ENCODE measurements around the gene ABHD11.
A peak's percentile ranks its signal among the peaks of the same experiment; 100 is the strongest.
"Not testable (repeated sequence)": the region's sequence is repeated elsewhere in the genome, so short reads cannot be mapped to it uniquely, and the experiment has no call there.

Gene ABHD11

DNA sequence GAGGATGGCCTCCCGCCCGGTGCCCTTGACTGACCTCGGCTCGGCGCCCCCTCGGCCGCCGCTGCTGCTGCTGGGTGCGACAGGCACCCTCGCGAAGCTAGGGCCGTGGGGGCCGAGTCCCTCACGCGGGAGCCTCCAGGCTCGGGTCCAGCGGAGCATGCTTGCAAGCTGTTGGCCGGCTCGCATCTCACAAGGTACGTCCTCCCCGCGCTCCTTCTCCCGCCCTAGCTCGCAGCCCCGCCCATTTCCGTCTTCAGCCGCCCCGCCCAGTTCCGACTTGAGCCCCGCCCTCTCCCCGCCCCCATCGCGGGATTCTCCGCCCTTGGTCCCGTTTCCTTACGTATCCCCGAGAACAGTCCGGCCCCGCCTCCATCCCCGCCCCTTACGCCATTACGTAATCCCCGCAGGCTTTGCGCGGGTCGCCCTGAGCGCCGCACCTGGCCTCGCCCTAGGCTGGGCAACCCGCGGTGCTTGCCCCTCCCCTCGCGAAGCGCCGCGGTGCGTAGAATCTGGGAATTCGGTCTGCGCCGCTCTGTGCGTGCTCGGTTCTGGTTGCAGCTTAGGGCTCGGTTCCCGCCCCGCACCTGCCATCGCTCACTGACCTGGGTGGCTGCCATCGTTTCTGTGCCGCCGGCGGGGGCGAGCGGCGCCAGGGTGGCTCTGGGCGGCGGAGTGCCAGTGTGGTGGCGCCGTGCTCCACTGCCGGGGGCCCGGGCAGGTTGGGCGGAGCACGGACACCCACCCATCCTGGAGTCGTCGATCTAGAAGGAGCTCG, at the start of gene ABHD11:
TSS of gene ABHD11 (minus strand) at position 191 of the 775 bp plus-strand sequence. CDS start at position 159, 32 bp downstream.
- peak; percentile 99 for DNase-seq

DNA sequence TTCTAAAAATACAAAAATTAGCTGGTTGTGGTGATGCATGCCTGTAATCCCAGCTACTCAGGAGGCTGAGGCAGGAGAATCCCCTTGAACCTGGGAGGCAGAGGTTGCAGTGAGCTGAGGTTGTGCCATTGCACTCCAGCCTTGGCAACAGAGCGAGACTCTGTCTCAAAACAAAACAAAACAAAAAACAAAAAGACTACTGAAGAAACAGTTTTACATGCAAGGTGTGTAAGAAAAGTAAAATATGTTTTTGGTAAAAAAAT, 49.1 kb upstream of the ABHD11 start:
- DNase-seq, result not testable (repeated sequence)

DNA sequence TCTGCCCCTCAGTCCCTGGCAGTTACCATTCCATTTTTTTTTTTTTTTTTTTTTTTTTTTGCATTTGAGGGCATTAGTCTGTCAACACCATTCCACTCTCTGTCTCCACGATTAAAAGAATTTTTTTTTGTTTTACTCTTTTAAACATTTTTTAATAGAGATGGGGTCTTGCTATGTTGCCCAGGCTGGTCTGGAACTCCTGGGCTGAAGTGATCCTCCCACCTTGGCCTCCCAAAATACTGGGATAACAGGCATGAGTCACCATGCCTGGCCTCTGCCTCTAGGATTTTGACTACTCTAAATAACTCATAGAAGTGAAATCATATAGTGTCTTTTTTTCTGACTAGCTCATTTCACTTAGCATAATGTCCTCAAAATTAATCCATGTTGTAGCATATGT, 48.0 kb upstream of the ABHD11 start:
- no peak for DNase-seq

DNA sequence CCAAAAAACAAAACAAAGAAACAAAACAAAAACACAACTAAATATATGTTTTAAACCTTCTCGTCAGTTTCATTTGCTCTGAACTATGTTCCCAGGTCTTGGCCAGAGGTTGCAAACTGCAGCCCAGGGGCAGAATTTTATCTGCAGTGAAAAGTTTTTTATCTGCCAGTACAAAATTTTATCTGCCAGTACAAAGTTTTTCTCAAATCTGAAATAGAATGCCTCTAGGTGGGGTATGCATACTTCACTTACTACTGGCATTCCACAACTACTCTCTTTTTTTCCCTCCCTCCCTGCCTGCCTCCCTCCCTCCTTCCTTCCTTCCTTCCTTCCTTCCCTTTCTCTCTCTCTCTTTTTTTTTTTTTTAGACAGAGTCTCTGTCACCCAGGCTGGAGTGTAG, 40.9 kb upstream of the ABHD11 start:
- no peak for DNase-seq

DNA sequence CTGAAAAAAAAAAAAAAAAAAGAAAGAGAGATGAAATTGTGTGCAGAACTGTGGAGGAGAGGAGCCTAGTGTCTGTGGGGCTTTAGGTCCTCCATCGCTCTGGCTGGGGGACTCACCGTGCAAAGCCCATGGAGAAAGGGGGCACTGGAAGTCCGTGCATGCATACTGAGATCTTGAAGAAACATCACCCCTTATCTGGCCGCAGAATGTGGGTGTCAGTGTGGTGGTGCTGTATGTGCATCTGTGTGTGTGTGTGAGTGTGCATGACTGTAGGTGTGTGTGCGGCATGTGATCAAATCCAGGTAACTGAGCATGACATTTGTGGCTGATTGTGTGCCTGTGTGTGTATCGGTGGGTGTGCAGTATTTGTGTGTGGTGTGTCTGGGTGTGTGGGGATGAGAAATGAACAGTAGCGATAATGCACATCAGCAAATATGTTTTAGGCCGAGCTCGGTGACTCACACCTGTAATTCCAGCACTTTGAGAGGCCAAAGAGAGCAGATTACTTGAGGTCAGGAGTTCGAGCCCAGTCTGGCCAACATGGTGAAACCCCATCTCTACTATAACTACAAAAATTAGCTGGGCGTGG, 40.3 kb upstream of the ABHD11 start:
- DNase-seq, result no peak

- no peak for DNase-seq
These were observed 36.3 kb upstream of the ABHD11 start for GRCh38 chr7:73774923-73775322.

GRCh38 chr7:73773700-73774517, 35.3 kb upstream of the ABHD11 start:
- DNase-seq, result no peak

DNA sequence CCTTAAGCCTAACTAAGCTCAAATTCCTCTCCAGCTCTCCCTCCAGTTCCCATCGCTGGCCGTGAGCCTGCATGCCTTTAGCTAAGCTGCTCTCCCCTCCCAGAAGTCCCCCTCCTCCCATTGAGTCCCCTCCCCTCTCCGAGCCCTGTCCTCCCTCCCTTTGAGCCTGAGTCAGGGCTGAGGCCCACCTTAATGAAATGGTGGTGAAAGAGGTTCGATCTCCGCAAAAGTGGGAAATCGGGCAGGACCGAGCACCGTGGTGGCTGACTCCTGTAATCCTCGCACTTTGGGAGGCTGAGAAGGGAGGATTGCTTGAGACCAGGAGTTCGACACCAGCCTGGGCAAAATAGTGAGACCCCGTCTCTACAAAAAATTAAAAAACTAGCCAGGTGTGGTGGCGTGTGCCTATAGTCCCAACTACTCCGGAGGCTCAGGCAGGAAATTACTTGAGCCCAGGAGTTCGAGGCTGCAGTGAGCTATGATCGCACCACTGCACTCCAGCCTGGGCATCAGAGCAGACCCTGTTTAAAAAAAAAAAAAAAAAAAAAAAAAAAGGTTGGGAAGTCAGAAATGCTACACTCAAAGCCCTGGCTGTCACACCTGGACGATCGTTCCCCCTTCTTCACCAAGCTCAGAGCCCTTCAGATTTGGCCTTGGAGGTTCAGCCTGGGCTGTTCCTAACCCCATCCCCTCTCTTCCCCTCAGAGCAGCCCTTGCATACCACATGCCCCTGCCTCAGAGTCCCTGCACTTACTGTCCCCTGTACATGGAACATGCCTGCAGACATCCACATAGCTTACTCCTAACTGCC, 32.5 kb upstream of the ABHD11 start:
- no peak for DNase-seq

- no peak for DNase-seq
These were observed 31.6 kb upstream of the ABHD11 start, which contains the start of gene CLDN3 for GRCh38 chr7:73770002-73770859. Gene CLDN3, minus strand, starts transcription at chr7:73770270. Its CDS starts 221 bp downstream, at chr7:73770049.

- DNase-seq, result no peak
These were observed 30.9 kb upstream of the ABHD11 start for GRCh38 chr7:73769481-73770001.

DNA sequence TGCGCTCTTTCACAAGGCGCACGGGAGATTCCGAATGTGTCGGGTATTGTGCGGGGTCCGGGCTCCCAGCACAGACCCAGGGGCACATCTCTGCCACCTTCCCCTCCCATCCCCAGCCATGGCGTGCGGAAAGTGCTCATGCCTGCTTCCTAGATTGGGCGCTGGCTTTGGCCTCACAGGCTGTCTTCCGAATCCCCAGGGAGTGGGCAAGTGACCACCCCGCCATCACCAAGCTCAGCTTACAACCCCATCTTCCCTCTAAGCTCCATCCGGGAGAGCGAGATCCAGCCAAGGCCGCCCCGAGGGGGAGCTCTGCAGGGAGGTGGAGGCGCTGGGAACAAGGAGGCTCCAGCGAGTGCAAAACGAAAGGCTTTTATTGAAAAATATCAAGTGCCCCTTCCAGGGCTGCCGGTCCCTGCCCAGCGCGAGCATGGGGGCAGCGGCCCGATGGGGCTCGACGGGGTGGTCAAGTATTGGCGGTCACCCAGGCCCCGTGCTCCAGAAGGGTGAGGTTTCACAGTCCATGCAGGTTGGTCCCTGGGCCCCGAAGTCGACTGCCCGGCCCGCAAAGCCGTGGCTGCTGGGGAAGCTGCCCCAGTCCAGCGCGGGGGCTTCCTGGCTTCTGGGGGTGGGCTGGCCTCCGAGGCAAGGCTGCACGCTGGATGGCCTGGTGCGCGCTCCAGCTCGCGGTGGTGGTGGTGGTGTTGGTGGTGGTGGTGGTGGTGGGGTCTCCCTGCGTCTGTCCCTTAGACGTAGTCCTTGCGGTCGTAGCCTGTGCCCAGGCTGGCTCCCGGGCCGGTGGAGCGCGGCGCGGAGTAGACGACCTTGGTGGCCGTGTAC, 30.3 kb upstream of the ABHD11 start:
- DNase-seq, result no peak

DNA sequence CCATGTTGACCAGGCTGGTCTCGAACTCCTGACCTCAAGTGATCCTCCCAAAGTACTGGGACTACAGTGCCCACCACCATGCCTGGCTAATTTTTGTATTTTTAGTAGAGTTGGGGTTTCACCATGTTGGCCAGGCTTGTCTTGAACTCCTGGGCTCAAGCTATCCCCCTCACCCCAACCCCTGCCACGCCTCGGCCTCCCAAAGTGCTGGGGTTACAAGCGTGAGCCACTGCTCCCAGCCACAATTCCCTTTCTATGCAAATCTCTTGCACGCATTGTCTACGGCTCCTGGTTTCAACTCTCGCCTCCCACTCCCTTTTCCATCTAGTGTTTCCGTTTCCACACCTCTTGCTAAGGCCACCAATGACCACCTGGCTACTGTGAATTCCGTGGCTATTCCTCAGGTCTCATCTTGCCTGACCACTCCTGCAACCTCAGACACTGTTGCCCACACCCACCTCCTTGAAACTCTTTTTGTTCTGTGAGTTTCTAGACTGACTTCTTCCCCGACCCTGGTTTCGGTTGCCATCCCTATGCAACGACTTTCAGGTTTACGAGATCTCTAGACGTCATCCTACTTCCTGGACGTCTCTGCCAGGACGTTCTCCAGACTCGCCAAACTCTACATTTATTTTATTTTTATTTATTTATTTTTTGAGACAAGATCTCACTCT, 28.1 kb upstream of the ABHD11 start:
- DNase-seq, result no peak

- no peak for DNase-seq
These were observed 24.0 kb upstream of the ABHD11 start for GRCh38 chr7:73762659-73762999.

DNA sequence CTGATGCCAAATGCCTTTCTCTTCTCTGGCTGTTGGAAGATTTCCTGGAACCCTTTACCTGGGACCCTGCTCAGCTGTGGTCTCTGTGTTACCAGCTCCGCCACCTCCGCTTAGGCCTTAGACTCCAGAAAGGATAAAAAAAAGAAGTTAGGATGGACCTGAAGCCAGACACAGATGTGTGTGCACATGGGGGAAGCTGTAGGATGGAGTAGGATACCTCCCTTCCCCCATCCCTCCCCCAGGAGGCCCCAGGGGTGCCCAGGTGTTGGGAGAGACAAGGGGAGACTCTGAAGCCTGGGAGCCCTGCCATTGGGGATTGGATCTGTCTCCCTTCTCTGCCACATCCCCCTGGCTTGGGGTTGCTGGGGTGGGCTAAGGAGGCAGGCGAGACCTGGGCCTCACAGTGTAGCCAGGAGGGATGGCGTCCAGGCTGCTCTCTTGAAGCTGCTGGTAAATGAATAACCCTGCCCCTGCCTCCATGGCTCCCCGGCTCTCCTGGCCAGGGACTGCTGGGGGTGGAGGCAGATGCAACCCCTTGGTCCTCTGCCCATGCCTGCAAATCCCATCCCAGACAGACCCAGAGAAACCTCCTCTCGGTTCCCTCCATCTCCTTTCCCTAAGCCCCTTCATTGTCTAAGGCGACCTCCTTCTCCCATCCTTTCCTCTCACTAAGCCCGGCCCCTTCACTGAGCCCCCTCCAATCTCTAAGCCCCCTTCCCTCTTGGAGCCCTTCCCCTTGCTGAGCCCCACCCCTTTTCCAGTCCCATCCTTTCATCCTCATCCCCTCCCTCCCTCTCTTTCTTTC, 23.5 kb upstream of the ABHD11 start:
- no peak for DNase-seq

DNA sequence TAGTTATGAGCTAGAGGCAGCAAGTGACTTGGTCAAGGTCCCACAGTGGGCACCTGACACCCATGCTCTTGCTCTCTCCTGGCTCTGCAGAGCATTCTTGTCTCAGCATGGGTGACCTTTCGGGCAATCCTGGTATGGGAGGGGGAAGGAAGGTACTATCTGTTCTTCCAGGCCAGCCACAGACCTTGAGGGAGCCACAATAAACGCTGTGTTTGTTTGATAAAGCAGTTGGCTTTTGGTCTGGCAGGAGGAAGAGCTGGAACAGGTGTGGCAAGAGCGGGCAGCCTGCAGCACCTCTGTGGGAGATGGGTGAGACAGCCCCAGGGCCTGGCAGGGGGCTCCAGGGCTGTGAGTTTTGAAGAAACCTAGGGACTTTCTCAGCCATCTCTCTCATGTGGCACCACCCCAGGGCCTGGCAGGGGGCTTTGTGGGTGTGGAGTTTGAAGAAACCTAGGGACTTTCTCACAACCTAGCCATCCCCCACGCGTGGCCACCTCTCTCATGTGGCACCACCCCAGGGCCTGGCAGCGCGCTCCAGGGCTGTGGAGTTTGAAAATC, 20.1 kb upstream of the ABHD11 start:
- DNase-seq, result no peak

GRCh38 chr7:73749931-73750776, 11.6 kb upstream of the ABHD11 start:
- no peak for DNase-seq

DNA sequence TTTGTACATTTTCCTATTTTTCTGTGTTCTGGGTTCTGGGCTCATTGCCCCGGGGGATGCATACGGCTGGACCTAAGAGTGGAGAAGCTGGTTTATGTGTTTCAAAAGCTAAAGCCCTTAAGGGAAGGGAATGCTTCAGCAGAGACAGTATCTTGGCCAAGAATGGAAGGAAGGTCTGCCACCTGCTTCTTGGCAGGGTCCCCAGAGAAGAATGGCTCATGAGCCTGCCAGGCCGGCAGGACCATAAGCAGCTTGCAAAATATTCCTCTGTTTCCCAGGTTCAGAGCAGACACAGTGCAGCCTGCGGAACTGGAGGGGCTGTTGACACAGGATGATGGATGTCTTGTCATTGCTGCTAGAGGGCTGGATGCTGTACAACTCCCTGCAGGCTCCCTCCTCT, 7.8 kb upstream of the ABHD11 start:
- DNase-seq, result no peak
